Liver (tissue), 9 donors: ENCODE measurements around the gene KRTAP9-8. TPM values are rescaled to one million over a fixed set of nuclear protein-coding genes. Genes with fewer than 3 reads are reported as not detected.
"Not testable (repeated sequence)": the region's sequence is repeated elsewhere in the genome, so short reads cannot be mapped to it uniquely, and the experiment has no call there.

Source experiments
- DNase-seq: peaks from one replicate; pipeline ENCODE4 v3.0.0-alpha.2; 2017; ENCODE audit warnings: low spot score
- H3K27ac ChIP-seq, 2 donors: one replicate each; pipeline ENCODE4 v1.7.0; 2013; ENCODE audit warnings: inconsistent platforms in 2 of 2, low read length in 2 of 2, control low read depth in 1 of 2, low read depth in 1 of 2, mild to moderate bottlenecking in 1 of 2
- H3K27me3 ChIP-seq, 4 donors: one replicate each; pipeline versions ENCODE4 v1.6.1 to v1.7.0; 2013; ENCODE audit warnings: low read length in 3 of 4, inconsistent platforms in 1 of 4, mild to moderate bottlenecking in 1 of 4, moderate library complexity in 1 of 4; ENCODE audit not compliant: control insufficient read depth in 4 of 4, insufficient read depth in 4 of 4
- H3K36me3 ChIP-seq, 4 donors: one replicate each; pipeline versions ENCODE4 v1.6.1 to v1.7.0; 2013; ENCODE audit warnings: low read length in 3 of 4, mild to moderate bottlenecking in 3 of 4, low read depth in 1 of 4, moderate library complexity in 1 of 4; ENCODE audit not compliant: control insufficient read depth in 4 of 4, insufficient read depth in 3 of 4
- H3K4me1 ChIP-seq, 4 donors: one replicate each; pipeline versions ENCODE4 v1.6.1 to v1.7.0; 2013; ENCODE audit warnings: low read length in 3 of 4, mild to moderate bottlenecking in 3 of 4, moderate library complexity in 1 of 4; ENCODE audit not compliant: control insufficient read depth in 4 of 4, insufficient read depth in 4 of 4
- H3K4me3 ChIP-seq, 3 donors: one replicate each; pipeline versions ENCODE4 v1.6.1 to v1.7.0; 2013; ENCODE audit warnings: low read length in 3 of 3, control low read depth in 1 of 3, low read depth in 1 of 3, mild to moderate bottlenecking in 1 of 3
- H3K9ac ChIP-seq, 2 donors: one replicate each; pipeline ENCODE4 v1.7.0; 2013; ENCODE audit warnings: low read length in 2 of 2, mild to moderate bottlenecking in 2 of 2, moderate library complexity in 2 of 2, control low read depth in 1 of 2, low read depth in 1 of 2
- H3K9me3 ChIP-seq, 4 donors: one replicate each; pipeline versions ENCODE4 v1.6.1 to v1.7.0; 2013; ENCODE audit warnings: low read length in 3 of 4; ENCODE audit not compliant: control insufficient read depth in 4 of 4
- CTCF ChIP-seq: fragments of 150-350 bp; IDR thresholded peaks from 2 replicates; pipeline ENCODE4 v1.5.1; 2017; ENCODE audit warnings: improper control_type of control experiment, low read depth, low read length; ENCODE audit not compliant: missing input control
- EGR1 ChIP-seq, 2 donors: IDR thresholded peaks; 2 replicates each; pipeline ENCODE4 v1.6.1; 2016 to 2018; ENCODE audit warnings: antibody characterized with exemption in 2 of 2, low read depth in 2 of 2
- FOXA1 ChIP-seq: IDR thresholded peaks from 2 replicates; pipeline ENCODE4 v1.6.1; 2016; ENCODE audit warnings: antibody characterized with exemption
- FOXA2 ChIP-seq: IDR thresholded peaks from 2 replicates; pipeline ENCODE4 v1.6.1; 2016; ENCODE audit warnings: antibody characterized with exemption
- GABPA ChIP-seq, 2 donors: IDR thresholded peaks in 1 of 2; conservative IDR thresholded peaks in 1 of 2; 2 replicates each; pipeline ENCODE4 v1.6.1; 2016; ENCODE audit warnings: antibody characterized with exemption in 2 of 2, mild to moderate bottlenecking in 1 of 2, moderate library complexity in 1 of 2
- JUND ChIP-seq, 2 donors: IDR thresholded peaks; 2 replicates each; pipeline ENCODE4 v1.6.1; 2016; ENCODE audit warnings: antibody characterized with exemption in 2 of 2
- SP1 ChIP-seq: IDR thresholded peaks from 2 replicates; pipeline ENCODE4 v1.6.1; 2018; ENCODE audit warnings: antibody characterized with exemption, mild to moderate bottlenecking
- YY1 ChIP-seq: IDR thresholded peaks from 2 replicates; pipeline ENCODE4 v1.6.1; 2016; ENCODE audit warnings: antibody characterized with exemption, mild to moderate bottlenecking
- WGBS: extraction: QIAGEN DNeasy Blood & Tissue Kit; methylation state at CpG from one replicate; pipeline ENCODE4 v1.1.7; 2013; 5-methylcytosine and 5-hydroxymethylcytosine counted together
- polyA plus RNA-seq, 2 donors: library from polyadenylated mRNA; stranded (reverse) in 1 of 2; unstranded in 1 of 2; fragments of 200-250 nt in 1 of 2; fragments of >200 nt in 1 of 2; fragmentation: Nextera tagmentation in 1 of 2; extraction: Ambion mirVana in 1 of 2; gene quantifications; one replicate each; pipeline versions ENCODE4 v1.2.1 to v1.2.3, GENCODE V29; 2013 to 2015
- total RNA-seq, 2 donors: library from RNA; depleted of rRNA; stranded (reverse); fragments of >200 nt; gene quantifications; one replicate each; pipeline ENCODE4 v1.2.3, GENCODE V29; 2014
- TF ChIP-seq, protein P1 (sequence below): IDR thresholded peaks from 2 replicates; pipeline ENCODE4 v1.6.1; 2016; ENCODE audit warnings: antibody characterized with exemption
- TF ChIP-seq, protein P2 (sequence below): IDR thresholded peaks from 2 replicates; pipeline ENCODE4 v1.6.1; 2016; ENCODE audit warnings: antibody characterized with exemption
- donor health status: healthy.
- donor health status: healthy.
- donor health status: healthy.
- donor health status: healthy.
- donor health status: healthy.

The KRTAP9-8 gene
- total and polyA plus RNA-seq, 4 donors, result not detected

GRCh38 chr17:41226051-41226450, 11.7 kb upstream of the KRTAP9-8 start:
- 91% methylated on average over 6 of the region's 6 CpGs for WGBS
- TF ChIP-seq GABPA (IDR thresholded peaks at IDR 0.05 in 1 of 2, conservative IDR thresholded peaks at IDR 0.05 in 1 of 2) (no peak), CTCF (no peak), EGR1 (IDR thresholded peaks at IDR 0.05; ENCODE audit: low read depth in 2 of 2) (no peak)

GRCh38 chr17:41226598-41227095, 11.2 kb upstream of the KRTAP9-8 start, which contains the start of gene KRTAP9-2:
Gene KRTAP9-2, plus strand, starts transcription at chr17:41226648. Its CDS starts 7 bp downstream, at chr17:41226655.
- H3K36me3 ChIP-seq, H3K4me1 ChIP-seq, H3K4me3 ChIP-seq, H3K27me3 ChIP-seq, H3K27ac ChIP-seq, H3K9ac ChIP-seq, H3K9me3 ChIP-seq, DNase-seq: not testable (repeated sequence)
- WGBS, result 54% methylated on average over 2 of the region's 4 CpGs

More at GRCh38 chr17:41226051-41226450, 11.7 kb upstream of the KRTAP9-8 start:
- Histone ChIP-seq H3K27ac (no peak overlapping the region), H3K4me1 (no peaks in the 10 kb centered on the region), H3K9me3 (peaks cover 0 to 3% (median 0%) of the 10 kb centered on the region in 4 donors), H3K27me3 (peaks cover 0 to 5% (median 0%) of the 10 kb centered on the region in 4 donors), H3K36me3 (no peaks in the 10 kb centered on the region), H3K4me3 (no peak overlapping the region), H3K9ac (no peak overlapping the region)
- no peak for DNase-seq

GRCh38 chr17:41230094-41230493, 7.7 kb upstream of the KRTAP9-8 start:
- no peak for DNase-seq
- TF ChIP-seq JUND (IDR thresholded peaks at IDR 0.05), result no peak
- no peak for TF ChIP-seq CTCF
- TF ChIP-seq, protein P1, sequence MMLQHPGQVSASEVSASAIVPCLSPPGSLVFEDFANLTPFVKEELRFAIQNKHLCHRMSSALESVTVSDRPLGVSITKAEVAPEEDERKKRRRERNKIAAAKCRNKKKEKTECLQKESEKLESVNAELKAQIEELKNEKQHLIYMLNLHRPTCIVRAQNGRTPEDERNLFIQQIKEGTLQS, result no peak
- TF ChIP-seq SP1, result no peak
- no peak for TF ChIP-seq YY1
- no peak for TF ChIP-seq FOXA2
- no peak for TF ChIP-seq EGR1 (IDR thresholded peaks at IDR 0.05; ENCODE audit: low read depth in 2 of 2)
- TF ChIP-seq GABPA (IDR thresholded peaks at IDR 0.05 in 1 of 2, conservative IDR thresholded peaks at IDR 0.05 in 1 of 2), result no peak
- no peak for TF ChIP-seq FOXA1
- TF ChIP-seq, protein P2, sequence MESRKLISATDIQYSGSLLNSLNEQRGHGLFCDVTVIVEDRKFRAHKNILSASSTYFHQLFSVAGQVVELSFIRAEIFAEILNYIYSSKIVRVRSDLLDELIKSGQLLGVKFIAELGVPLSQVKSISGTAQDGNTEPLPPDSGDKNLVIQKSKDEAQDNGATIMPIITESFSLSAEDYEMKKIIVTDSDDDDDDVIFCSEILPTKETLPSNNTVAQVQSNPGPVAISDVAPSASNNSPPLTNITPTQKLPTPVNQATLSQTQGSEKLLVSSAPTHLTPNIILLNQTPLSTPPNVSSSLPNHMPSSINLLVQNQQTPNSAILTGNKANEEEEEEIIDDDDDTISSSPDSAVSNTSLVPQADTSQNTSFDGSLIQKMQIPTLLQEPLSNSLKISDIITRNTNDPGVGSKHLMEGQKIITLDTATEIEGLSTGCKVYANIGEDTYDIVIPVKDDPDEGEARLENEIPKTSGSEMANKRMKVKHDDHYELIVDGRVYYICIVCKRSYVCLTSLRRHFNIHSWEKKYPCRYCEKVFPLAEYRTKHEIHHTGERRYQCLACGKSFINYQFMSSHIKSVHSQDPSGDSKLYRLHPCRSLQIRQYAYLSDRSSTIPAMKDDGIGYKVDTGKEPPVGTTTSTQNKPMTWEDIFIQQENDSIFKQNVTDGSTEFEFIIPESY, result no peak

More at GRCh38 chr17:41230094-41230493, 7.7 kb upstream of the KRTAP9-8 start:
- H3K9me3 ChIP-seq, result peaks cover 0 to 3% (median 0%) of the 10 kb centered on the region in 4 donors
- no peaks in the 10 kb centered on the region for H3K36me3 ChIP-seq
- no peak overlapping the region for H3K9ac ChIP-seq
- peaks cover 0 to 9% (median 0%) of the 10 kb centered on the region in 4 donors for H3K27me3 ChIP-seq
- H3K27ac ChIP-seq, result no peak overlapping the region
- no peaks in the 10 kb centered on the region for H3K4me1 ChIP-seq
- H3K4me3 ChIP-seq, result no peak overlapping the region
